Measurements from ENCODE around the gene CPNE4. TPM values are rescaled to one million over a fixed set of nuclear protein-coding genes. Genes with fewer than 3 reads are reported as not detected.

CPNE4 gene
- total RNA-seq = 18.1 TPM

GRCh38 chr3:132034486-132035464 is at the start of gene CPNE4:
CPNE4 (minus strand) TSS chr3:132035014.

GRCh38 chr3:131502530-131503319 is 532.1 kb downstream of the CPNE4 start, which contains the start of gene MRPL3:
MRPL3 (minus strand) TSS chr3:131502971; CDS start chr3:131502821, 150 bp downstream.

